Stimulated activated CD4-positive, alpha-beta T cell treated with anti-CD3 and anti-CD28 coated beads, Interleukin-12 subunit alpha, Interleukin-12 subunit beta, amount 100 ng/mL, for 24 hours (primary cell): ENCODE measurements around the gene OR2S2.
"Not testable (repeated sequence)": the region's sequence is repeated elsewhere in the genome, so short reads cannot be mapped to it uniquely, and the experiment has no call there.

Source experiments
- DNase-seq, 2 experiments: peaks; one replicate each; pipeline ENCODE4 v3.0.0-alpha.2; 2020; ENCODE audit warnings: low read depth in 2 of 2

The OR2S2 gene

DNA sequence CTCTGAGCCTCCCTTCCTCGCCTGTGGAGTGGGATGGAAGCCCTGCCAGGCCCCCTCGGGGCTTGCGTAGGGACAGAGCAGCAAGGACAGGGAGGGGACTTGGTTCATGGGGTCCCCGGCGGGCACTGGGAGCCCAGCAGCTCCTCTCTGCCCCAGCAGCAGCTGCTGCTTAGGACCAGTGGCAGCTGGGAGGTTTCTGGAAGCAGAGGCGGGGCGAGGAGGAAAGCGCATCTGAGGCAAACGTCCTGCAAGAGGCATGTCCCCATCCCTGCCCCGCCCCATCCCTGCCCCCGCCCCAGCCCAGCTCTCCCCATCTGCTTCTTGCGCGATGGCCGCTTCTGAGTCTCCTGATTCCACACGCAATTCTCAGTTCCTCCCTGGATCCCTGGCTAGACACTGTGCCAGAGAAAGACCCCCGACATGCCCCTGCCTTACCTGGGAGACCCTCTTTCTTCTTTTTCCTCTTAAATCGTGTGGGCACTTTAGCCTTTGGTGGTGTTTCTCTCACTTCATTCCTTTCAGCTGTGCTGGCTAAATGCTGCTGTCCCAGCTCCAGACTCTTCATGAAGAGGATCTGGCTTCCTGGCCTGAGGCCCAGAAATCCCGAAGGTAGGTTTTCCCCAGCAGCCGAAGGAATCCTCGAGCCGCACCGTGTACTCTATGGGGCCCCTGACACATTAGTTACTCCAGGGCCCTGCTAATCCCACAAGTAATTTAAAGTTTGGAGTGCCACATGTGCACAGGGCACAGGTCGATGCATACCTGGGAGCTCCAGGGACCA, 4.4 kb upstream of the OR2S2 start:
- DNase-seq = no peak

DNA sequence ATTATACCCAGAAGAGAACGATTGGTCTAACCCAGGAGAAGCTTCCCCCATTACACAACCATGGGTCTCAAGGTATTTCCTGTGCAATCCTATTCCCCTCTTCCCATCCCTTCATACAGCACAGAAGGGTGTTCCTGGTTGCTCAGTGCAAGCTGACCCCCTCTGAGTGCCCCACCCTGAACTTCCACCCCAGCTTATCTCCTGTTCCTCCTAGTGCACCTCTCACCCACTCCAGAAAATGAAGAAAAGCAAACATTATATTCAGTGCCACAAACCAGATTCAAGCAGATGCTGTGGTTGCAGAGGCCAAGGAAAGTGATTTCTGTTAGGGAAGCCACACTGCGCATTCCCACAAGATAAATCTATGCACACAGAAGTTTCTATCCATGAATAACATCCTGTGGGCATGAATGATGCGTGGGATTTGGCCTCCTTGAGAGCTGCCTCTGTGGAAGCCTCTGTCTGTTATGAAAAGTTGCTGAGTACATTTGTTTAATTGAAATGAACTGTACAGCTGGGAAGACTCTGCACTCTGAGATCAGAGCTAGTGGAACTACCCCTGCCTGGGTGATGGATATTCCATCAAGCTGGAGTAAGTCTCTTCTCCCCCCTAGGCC, 2.2 kb upstream of the OR2S2 start:
- DNase-seq = no peak

DNA sequence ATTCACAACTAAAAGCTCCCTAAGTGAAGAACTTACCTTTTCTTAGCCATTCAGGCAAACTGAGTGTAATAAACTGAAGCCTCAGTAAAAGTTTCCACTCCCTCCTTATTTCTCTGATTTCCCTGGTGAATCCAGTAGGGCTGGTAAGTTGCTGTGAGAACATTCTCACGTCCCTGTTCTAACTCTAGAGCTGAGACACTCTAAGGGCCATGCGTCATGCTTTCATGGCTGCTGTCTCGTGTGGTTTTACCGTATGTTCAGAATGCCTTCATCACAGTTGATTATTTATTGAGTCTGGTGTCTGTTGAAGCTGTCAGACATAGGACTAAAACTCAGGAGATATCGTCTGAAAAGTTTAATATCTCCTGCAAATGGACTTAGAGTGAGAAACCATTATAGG, 1.3 kb downstream of the OR2S2 start:
- DNase-seq = no peak

DNA sequence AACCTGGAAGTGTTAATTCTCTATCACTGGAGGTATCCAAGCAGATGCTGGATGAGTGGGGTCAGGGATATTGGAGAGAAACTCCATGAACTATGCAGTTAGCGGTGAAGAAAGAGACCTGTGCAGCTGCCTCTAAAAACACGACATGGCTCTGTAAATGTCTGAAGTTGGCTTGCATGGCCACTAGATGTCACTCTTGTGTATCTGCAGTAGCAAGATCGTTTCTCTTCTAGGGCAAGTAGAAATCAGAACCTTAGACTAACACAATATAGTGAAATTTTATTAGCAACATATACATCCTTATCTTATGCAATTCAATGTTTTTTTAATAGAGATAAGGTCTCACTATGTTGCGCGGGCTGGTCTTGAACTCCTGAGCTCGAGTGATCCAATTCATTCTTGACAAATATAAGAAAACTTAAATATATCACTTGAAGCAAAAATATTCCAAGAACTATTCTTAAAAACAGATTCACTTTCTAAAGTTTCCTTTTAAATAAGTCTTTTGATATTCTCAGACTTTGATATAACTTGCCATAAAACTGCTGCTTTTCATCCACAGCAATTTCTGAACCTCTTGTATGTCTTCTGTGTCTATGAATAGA, 2.9 kb downstream of the OR2S2 start:
- peak in 1 of 2 experiments; percentile 26 for DNase-seq

DNA sequence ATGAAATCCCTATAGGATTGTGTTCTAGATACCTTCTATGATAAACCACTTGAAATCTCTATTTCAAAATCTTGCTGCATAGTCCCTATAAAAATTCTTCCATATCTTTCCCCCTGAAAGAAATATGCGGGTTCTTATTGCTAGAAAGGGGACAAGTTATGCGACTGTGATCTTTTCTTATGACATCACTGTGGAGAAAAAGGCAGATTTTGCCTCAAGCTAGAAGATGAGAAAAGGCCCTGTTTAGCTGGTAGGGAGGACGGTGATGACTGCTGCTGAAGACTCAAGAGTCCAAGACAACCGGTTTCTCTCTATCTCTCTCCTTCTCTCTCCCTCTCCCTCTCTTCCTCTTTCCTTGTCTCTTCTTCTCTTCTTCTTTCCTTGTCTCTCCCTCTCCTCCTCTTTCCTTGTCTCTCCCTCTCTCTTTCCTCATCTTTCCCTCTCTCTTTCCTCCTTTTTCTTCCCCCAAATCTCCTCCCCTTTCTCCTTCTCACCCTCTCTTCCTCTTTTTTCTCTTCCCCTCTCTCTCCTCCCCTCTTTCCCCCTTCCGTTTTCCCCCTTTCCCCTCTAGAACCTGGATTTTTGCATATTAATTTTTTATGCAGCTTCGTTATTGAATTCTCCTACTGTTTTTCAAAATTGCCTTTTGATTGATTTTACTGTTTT, 5.3 kb downstream of the OR2S2 start:
- no peak for DNase-seq

GRCh38 chr9:35951736-35952135, 6.2 kb downstream of the OR2S2 start:
- DNase-seq = no peak

DNA sequence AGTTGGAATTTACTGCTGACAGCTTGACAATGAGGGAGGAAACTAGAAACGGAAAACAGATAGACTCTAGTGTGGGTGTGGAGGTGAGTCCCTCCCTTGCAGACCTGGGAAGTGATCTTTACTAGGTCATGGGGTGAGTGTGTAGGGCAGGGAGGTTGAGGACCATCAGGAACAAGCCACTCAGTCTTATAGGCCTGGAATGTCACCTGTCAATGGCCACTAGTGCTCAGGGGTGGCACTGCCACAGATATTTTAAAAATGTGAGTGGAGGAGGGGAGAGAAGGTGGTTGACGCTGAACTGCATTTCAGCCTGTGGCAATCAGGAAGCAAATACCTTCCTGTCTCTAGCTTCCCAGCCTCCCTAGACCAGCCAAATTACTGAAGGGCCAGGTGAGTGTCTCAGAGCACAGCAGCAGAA, 9.0 kb downstream of the OR2S2 start:
- DNase-seq = no peak

DNA sequence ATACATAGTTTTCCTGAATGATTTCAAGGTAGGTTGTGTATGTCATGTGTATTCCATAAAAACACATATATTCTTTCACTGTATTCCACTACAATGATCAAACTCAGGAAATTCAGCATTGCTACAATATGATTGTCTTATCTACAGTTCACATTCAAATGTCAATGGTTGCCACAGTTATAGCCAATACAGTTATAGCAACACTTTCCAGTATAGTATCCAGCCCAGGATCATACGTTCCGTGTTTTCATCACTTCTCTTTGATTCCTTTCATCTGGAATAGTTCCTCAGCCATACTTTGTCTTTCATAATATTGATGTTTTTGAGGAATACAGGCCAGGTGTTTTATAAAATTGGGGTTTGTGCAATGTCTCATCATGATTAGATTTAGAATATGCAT, 9.5 kb downstream of the OR2S2 start:
- no peak for DNase-seq

DNA sequence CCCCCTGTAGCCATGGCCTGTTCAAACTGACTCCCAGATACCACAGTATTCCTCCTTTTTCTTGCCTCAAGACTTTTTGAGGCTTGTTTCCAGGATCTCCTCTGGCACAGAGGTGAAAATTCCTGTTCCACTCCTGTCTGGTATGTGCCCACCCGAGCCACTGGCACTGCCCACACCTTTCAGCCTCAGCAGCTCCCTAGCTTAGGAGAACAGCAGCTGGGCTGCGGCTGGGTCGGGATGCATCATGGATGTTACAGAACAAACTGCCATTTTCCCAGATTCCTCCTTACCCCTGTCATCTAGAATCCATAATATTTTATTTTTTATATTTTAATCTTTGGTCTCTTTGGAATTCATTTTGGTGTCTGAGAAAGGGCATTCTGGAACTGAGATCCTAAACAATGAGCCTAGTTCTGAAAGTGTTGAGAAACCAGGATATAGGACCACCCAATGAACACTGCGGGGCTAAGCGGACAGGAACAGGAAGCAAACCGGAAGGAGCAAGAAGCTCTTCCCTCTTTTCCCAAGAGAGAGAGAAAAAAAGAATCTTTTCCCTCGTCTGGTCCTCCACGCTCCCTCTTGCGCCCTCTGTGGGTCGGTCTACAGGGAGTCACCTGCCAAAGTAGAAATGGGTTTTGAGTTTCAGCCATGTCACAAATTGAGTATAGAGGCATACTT, 12.5 kb downstream of the OR2S2 start:
- peak; percentile 34 to 66 for DNase-seq

DNA sequence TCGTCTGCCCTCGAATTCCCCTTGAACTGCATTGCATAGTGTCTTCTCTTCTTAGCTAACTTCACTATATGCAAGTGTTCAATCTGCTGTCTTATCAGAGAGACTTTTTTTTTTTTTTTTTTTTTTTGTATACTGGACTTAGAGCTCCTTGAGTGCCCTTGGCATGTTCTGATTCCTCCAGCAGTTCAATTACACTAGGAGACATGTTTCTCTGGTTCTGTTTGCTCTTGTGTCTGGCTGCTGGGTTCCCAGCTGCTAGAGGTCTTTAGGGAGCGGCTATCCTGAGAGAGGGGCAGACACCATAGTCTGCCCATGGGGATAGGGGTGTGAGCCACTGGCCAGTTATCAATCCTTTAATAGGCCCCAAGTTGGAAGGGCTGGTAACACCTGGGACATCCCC, 13.1 kb downstream of the OR2S2 start:
- no peak for DNase-seq

GRCh38 chr9:35944173-35944572, 13.8 kb downstream of the OR2S2 start:
- no peak for DNase-seq

GRCh38 chr9:35942286-35942685, 15.7 kb downstream of the OR2S2 start:
- DNase-seq = no peak

- DNase-seq = no peak
These were observed 17.2 kb downstream of the OR2S2 start for GRCh38 chr9:35940458-35941407.

DNA sequence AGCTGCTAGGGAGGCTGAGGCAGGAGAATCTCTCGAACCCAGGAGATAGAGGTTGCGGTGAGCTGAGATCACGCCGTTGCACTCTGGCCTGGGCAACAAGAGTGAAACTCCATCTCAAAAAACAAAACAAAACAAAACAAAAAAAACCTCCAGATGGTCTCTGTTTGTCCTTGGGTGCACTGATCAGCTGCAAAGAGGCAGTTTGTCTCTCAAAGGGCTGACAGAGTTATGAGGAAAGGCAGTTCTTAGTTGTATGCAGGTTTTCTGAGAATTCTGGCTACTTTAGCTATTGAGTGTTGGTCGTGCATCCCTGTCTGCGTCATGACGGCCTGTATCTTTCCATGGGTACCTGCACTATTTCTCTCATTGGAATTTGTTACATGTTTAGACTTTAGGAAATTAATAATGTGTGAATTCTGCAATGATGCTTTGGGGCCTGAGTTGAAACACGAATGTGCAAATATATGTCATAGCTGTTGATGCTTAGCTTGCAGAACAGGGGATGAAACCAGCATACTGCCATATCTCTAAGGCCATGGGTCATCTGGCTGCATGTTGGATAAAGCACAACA, 18.2 kb downstream of the OR2S2 start:
- no peak for DNase-seq

DNA sequence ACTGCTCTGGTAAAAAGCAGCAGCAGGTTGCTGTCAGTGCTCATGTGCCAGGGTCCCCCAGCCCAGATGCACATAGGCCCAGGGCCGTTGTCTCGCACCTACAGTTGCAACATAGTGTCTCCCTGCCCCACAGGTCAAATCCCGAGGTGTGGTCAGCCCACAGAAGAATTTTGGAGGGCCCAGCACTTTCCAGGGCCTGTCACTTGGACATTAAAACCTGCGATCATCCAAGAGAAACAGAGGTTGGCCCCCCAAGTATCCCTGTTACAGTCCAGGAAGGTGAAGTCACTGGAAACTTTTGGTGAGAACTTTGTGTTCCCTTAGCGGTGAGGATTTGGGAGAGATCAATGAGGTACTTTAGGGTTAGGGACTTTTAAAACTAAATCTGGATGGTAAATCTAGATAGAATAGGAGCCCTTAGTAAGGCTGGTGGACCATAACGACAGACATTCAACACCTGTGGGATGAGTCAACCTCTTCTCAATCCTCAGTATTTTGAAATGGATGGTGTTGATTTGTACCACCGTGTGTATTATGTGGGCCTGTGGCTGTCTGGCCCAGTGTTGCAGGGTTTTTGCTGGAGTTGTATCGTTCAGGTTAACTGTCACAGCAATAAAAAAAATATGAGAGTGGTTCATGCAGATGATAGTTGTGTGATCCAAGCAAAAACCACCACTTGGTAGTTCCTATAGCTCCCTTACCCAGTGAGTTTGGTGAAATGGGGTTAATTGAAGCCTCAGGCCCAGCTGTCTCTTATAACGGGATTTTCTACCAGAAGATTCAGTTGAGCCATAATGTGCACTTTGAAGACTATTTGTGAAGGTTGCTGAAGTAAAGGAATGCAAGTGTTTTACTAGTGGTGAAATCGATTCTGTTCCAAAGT, 19.2 kb downstream of the OR2S2 start:
- no peak for DNase-seq

DNA sequence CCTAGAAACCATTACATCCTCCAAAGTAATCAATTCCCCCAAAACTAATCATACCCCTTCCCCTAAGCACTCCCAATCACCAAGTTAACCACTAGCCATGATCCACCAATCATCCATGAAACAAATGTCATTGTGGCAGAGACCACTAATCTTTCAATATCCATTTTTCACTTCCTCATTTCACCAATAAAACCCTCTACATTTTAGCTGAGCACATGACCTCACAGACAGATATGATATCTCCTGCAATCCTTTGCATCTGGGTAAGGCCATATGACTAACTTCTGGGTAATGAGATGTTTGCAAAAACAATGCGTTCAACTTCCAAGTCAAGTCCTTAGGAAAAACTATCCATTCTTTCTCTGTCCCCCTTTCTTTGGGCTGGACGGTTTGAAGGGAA, 20.7 kb downstream of the OR2S2 start:
- DNase-seq = no peak

- DNase-seq = no peak
These were observed 22.0 kb downstream of the OR2S2 start for GRCh38 chr9:35935755-35936509.

- DNase-seq = no peak
These were observed 22.7 kb downstream of the OR2S2 start for GRCh38 chr9:35935261-35935660.

DNA sequence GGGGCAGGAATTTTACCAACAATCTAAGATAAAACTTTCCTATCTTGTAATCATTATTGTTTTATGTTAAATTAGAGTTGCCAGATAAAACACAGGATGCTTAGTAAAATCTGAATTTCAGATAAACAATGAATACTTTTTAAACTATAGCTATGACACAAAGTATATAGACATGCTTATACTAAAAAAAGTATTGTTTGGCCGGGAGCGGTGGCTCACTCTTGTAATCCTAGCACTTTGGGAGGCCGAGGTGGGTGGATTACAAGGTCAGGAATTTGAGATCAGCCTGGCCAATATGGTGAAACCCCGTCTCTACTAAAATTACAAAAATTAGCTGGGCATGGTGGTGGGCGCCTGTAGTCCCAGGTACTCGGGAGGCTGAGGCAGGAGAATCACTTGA, 23.9 kb downstream of the OR2S2 start:
- not testable (repeated sequence) for DNase-seq
